Lung (tissue), 12 donors: ENCODE results near the gene RNF141. TPM values are rescaled to one million over a fixed set of nuclear protein-coding genes. Genes with fewer than 3 reads are reported as not detected.
A peak's percentile ranks its signal among the peaks of the same experiment; 100 is the strongest.

Experiments
- ATAC-seq: fragments of 200-7000 bp; cut with Tn5 transposase; one replicate; pipeline ENCODE4 v1.9.1; 2020; ENCODE audit warnings: moderate number of reproducible peaks; ENCODE audit not compliant: insufficient read depth, low FRiP score
- DNase-seq, 3 donors: peaks; one replicate each; pipeline ENCODE4 v3.0.0-alpha.2; 2013 to 2017
- H3K27ac ChIP-seq, 2 donors: one replicate each; pipeline ENCODE4 v1.5.1; 2013; ENCODE audit warnings: mild to moderate bottlenecking in 2 of 2, moderate library complexity in 2 of 2, control low read depth in 1 of 2, inconsistent platforms in 1 of 2, low read depth in 1 of 2, low read length in 1 of 2
- H3K27me3 ChIP-seq, 3 donors: one replicate each; pipeline ENCODE4 v1.5.1; 2013; ENCODE audit warnings: low read length in 2 of 3; ENCODE audit not compliant: control insufficient read depth in 3 of 3, insufficient read depth in 3 of 3
- H3K36me3 ChIP-seq, 4 donors: one replicate each; pipeline ENCODE4 v1.5.1; 2013; ENCODE audit warnings: low read length in 4 of 4, mild to moderate bottlenecking in 1 of 4, moderate library complexity in 1 of 4; ENCODE audit not compliant: control insufficient read depth in 4 of 4, insufficient read depth in 4 of 4
- H3K4me1 ChIP-seq, 5 donors: one replicate each; pipeline ENCODE4 v1.5.1; 2013; ENCODE audit warnings: low read length in 5 of 5, mild to moderate bottlenecking in 2 of 5, moderate library complexity in 1 of 5; ENCODE audit not compliant: control insufficient read depth in 5 of 5, insufficient read depth in 5 of 5
- H3K4me3 ChIP-seq: one replicate; pipeline ENCODE4 v1.5.1; 2013; ENCODE audit warnings: mild to moderate bottlenecking, control low read depth, moderate library complexity
- H3K9ac ChIP-seq, 2 donors: one replicate each; pipeline ENCODE4 v1.5.1; 2013; ENCODE audit warnings: low read length in 2 of 2, control low read depth in 1 of 2; ENCODE audit not compliant: insufficient read depth in 1 of 2
- H3K9me3 ChIP-seq, 4 donors: one replicate each; pipeline ENCODE4 v1.5.1; 2013; ENCODE audit warnings: low read length in 3 of 4, mild to moderate bottlenecking in 1 of 4, moderate library complexity in 1 of 4; ENCODE audit not compliant: control insufficient read depth in 4 of 4, insufficient read depth in 3 of 4
- WGBS, 2 donors: extraction: QIAGEN DNeasy Blood & Tissue Kit; methylation state at CpG; one replicate each; pipeline ENCODE4 v1.1.7; 2013; 5-methylcytosine and 5-hydroxymethylcytosine counted together
- polyA plus RNA-seq, 2 donors: library from polyadenylated mRNA; stranded (reverse); fragments of 200-250 nt; gene quantifications; one replicate each; pipeline ENCODE4 v1.2.1, GENCODE V29; 2013
- total RNA-seq, 2 donors: library from RNA; depleted of rRNA in 1 of 2; stranded (reverse); fragments of >200 nt in 1 of 2; gene quantifications; one replicate each; pipeline ENCODE4 v1.2.1, GENCODE V29; 2014 to 2021
- TF ChIP-seq, protein P1 (sequence below): IDR thresholded peaks from 2 replicates; pipeline ENCODE4 v1.5.1; 2012; ENCODE audit warnings: mild to moderate bottlenecking; ENCODE audit errors: control extremely low read depth, extremely low read depth
- donor health status: control.
- donor health status: control.
- donor health status: Bipolar disorder and iron deficiency.
- donor health status: healthy.
- donor health status: DM: yes; HTN: yes; CAD: no.

Gene RNF141
- total and polyA plus RNA-seq, 4 donors: 14.8 to 63.8 (median 33.4) TPM

DNA sequence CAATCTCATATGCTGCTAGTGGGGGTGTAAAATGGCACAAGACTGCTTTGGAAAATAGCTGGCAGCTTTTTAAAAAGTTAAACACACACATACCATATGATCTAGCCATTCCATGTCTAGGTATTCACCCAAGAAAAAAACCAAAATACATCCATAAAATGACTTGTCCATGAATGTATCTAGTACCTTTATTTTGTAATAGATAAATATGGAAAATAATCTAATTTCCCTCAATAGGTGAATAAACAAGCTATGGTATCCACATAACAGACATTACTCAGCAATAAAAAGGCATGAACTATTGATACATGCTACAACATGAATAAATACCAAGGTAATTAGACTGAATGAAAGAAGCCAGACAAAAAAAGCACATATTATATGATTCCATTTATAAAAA lies 22.9 kb downstream of the RNF141 start:
- Histone ChIP-seq H3K9ac (no peak overlapping the region), H3K9me3 (no peaks in the 10 kb centered on the region), H3K27ac (no peak overlapping the region), H3K36me3 (peaks cover 5 to 31% (median 13%) of the 10 kb centered on the region in 4 donors), H3K4me3 (no peak overlapping the region), H3K4me1 (peaks cover 0 to 3% (median 0%) of the 10 kb centered on the region in 5 donors), H3K27me3 (no peaks in the 10 kb centered on the region)
- DNase-seq (no peak), ATAC-seq (no peak)
- TF ChIP-seq, protein P1, sequence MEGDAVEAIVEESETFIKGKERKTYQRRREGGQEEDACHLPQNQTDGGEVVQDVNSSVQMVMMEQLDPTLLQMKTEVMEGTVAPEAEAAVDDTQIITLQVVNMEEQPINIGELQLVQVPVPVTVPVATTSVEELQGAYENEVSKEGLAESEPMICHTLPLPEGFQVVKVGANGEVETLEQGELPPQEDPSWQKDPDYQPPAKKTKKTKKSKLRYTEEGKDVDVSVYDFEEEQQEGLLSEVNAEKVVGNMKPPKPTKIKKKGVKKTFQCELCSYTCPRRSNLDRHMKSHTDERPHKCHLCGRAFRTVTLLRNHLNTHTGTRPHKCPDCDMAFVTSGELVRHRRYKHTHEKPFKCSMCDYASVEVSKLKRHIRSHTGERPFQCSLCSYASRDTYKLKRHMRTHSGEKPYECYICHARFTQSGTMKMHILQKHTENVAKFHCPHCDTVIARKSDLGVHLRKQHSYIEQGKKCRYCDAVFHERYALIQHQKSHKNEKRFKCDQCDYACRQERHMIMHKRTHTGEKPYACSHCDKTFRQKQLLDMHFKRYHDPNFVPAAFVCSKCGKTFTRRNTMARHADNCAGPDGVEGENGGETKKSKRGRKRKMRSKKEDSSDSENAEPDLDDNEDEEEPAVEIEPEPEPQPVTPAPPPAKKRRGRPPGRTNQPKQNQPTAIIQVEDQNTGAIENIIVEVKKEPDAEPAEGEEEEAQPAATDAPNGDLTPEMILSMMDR: no peak

DNA sequence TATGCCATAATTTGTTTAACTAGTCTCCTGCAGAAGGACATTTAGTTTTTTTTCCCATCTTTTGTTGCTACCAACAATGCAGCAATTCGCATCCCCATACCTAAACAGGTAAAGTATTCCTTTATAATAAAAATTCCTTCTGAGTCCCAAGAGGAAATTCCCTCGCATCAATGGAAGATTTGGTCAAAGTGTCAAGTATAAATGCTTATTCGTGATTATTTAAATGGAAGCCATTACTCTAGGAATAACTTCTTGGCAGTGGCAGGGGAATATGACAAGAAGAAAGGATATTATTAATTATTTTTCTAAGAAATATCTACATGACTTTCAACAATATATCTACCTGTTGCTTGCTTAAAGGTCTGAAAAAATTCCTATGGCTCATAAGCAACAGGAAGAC lies 25.6 kb downstream of the RNF141 start:
- DNase-seq (no peak), ATAC-seq (no peak)
- H3K27ac ChIP-seq: no peak overlapping the region
- H3K4me1 ChIP-seq: peaks cover 0 to 3% (median 0%) of the 10 kb centered on the region in 5 donors
- H3K9ac ChIP-seq: no peak overlapping the region
- 93 to 95% methylated on average over 3 of the region's 3 CpGs for WGBS, 2 donors
- TF ChIP-seq, protein P1: no peak
- no peaks in the 10 kb centered on the region for H3K9me3 ChIP-seq
- H3K27me3 ChIP-seq: no peaks in the 10 kb centered on the region
- H3K36me3 ChIP-seq: peaks cover 0 to 12% (median 5%) of the 10 kb centered on the region in 4 donors
- H3K4me3 ChIP-seq: no peak overlapping the region

DNA sequence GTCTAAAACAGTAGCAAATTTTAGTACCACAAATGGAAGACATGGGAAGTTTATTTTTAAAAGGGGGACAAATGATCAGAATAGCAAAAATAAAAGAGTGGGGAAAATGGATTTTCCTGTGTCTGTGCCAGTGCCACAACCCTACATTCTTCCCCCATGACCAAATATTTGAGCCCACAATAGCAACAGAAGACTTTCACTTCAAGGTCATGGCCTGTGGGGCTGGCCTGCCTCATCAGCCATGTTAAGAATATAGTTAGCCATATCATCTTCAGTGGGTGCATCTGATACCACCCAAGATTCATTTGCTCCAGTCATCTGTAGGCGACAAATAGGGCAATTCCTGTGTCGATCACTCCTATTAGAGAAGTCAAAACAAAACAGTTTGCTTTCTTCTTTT lies 26.3 kb downstream of the RNF141 start:
- Histone ChIP-seq H3K27ac (no peak overlapping the region), H3K4me3 (no peak overlapping the region), H3K27me3 (no peaks in the 10 kb centered on the region), H3K9me3 (no peaks in the 10 kb centered on the region), H3K9ac (no peak overlapping the region), H3K4me1 (peaks cover 0 to 3% (median 0%) of the 10 kb centered on the region in 5 donors), H3K36me3 (peaks cover 0 to 9% (median 3%) of the 10 kb centered on the region in 4 donors)
- TF ChIP-seq, protein P1: no peak
- WGBS, 2 donors: 89 to 91% methylated on average over 2 of the region's 2 CpGs
- DNase-seq: no peak
- no peak for ATAC-seq

DNA sequence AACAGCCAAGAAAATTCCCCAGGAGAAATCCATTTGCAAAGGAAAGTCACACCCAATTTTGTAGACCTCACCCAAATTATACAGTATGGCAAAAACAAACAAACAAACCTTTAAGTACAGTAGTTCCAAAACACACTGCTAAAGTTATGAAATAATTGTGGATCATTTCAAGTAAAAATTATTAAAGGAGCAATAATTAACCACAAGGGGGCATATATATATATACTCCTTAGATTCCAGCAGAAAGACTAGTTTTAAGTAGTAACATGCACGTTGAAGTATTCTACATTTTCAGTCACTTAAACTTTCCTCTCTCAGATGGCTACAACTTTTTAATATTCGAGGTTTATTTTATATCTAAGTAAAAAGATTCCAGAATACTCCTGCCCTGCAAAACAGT lies 26.8 kb downstream of the RNF141 start:
- ATAC-seq (no peak), DNase-seq (peak in 2 of 3 donors; percentile 42 to 51)
- no peaks in the 10 kb centered on the region for H3K27me3 ChIP-seq
- H3K9me3 ChIP-seq: no peaks in the 10 kb centered on the region
- H3K36me3 ChIP-seq: peaks cover 0 to 4% (median 2%) of the 10 kb centered on the region in 4 donors
- WGBS, 2 donors: 42 to 55% methylated on average over 2 of the region's 2 CpGs
- no peak overlapping the region for H3K27ac ChIP-seq
- no peak overlapping the region for H3K9ac ChIP-seq
- H3K4me3 ChIP-seq: no peak overlapping the region
- TF ChIP-seq, protein P1: peak; percentile 2
- peaks cover 0 to 3% (median 0%) of the 10 kb centered on the region in 5 donors for H3K4me1 ChIP-seq
